ENCODE results near the gene SFT2D3. TPM values are rescaled to one million over a fixed set of nuclear protein-coding genes. Genes with fewer than 3 reads are reported as not detected.

The SFT2D3 gene
- total RNA-seq, 1 donor from 2014 or later = 5.0 TPM

DNA sequence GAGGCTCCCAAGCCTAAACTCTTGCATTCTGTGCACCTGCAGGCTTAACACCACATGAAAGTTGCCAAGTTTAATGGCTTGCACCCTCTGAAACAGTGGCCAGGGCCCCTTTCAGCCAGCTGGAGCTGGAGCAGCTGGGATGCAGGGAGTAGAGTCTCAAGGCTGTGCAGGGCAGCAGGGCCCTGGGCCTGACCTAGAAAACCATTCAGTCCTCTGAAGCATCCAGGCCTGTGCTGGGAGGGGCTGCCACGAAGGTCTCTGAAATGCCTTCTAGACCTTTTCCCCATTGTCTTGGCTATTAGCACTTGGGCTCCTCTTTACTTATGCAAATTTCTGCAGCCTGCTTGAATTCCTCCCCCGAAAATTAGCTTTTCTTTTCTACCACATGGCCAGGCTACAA lies 10.6 kb upstream of the SFT2D3 start:
- DNase-seq (ENCODE audit: low read depth) (no peak), FAIRE-seq (no peak)
- Histone ChIP-seq H3K27me3 (ENCODE audit: control insufficient read depth, insufficient read depth, low read length) (no peaks in the 10 kb centered on the region), H3K36me3 (ENCODE audit: control insufficient read depth, insufficient read depth, low read length) (no peaks in the 10 kb centered on the region), H3K4me3 (ENCODE audit: low read depth, low read length) (no peak overlapping the region)
- TF ChIP-seq, protein P1, sequence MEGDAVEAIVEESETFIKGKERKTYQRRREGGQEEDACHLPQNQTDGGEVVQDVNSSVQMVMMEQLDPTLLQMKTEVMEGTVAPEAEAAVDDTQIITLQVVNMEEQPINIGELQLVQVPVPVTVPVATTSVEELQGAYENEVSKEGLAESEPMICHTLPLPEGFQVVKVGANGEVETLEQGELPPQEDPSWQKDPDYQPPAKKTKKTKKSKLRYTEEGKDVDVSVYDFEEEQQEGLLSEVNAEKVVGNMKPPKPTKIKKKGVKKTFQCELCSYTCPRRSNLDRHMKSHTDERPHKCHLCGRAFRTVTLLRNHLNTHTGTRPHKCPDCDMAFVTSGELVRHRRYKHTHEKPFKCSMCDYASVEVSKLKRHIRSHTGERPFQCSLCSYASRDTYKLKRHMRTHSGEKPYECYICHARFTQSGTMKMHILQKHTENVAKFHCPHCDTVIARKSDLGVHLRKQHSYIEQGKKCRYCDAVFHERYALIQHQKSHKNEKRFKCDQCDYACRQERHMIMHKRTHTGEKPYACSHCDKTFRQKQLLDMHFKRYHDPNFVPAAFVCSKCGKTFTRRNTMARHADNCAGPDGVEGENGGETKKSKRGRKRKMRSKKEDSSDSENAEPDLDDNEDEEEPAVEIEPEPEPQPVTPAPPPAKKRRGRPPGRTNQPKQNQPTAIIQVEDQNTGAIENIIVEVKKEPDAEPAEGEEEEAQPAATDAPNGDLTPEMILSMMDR (IDR thresholded peaks at IDR 0.05; ENCODE audit: insufficient read depth, low read length, severe bottlenecking) = no peak

DNA sequence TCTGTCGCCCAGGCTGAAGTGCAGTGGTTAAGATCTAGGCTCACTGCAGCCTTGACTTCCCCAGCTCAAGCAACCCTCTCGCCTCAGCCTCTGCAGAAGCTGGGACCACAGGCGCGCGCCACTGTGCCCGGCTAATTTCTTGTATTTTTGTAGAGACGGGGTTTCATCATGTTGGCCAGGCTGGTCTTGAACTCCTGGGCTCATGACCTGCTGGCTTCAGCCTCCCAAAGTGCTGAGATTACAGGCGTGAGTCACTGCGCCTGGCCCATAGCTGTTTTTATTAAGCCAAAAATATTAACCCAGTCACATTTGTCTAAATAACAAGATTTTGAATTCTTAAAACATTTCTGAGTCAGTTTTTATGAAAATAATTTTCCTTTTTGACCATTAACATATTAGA lies 6.3 kb upstream of the SFT2D3 start:
- Histone ChIP-seq H3K4me3 (ENCODE audit: low read depth, low read length) (no peak overlapping the region), H3K36me3 (ENCODE audit: control insufficient read depth, insufficient read depth, low read length) (no peaks in the 10 kb centered on the region), H3K27me3 (ENCODE audit: control insufficient read depth, insufficient read depth, low read length) (no peaks in the 10 kb centered on the region)
- no peak for DNase-seq (ENCODE audit: low read depth)
- FAIRE-seq = no peak
- TF ChIP-seq, protein P1 (IDR thresholded peaks at IDR 0.05; ENCODE audit: insufficient read depth, low read length, severe bottlenecking) = no peak

DNA sequence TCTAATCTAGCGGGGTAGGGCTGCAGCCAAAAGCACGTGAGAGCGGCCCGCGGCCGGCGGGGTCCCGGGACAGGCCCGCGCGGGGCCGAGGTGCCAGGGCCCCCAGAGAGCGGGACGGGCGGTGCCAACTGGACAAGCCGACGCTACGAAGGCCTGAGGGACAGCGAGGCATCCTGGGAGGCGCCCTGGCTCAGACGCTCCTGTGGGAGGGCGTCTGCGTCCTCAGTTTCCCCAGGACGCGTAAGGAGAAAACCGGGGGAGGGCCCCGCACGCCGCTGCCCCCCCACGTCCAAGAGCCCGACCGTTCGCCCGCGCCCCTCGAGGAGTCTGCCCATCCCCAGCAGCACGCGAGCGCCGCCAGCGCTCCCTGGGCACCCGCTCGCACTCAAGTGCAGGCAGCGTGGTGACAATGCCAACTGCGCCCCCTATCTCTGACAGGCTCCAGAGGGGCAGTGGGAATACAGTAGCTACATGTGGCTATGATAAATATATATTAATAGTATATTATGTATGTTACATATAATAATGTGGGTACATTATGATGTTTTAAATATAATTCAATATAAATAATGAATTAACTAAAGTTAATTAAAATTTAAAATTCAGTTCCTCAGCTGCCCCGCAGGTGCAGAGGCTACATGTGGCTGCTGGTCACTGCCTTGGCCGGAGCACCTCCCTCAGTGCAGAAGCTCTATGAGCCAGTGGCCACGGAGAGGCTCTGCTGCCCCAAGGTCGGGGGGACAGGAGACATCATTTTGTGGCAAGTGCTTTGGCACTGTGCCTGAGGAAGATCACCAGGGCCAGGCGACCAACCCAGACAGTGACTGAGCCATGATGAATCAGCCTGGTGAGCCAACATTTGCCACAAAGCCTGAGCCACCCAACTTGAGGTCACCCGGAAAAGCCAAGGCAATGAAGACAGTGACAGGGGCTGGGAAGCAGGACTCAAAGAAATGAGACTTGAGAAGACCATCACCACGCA lies 5.5 kb upstream of the SFT2D3 start:
- Histone ChIP-seq H3K4me3 (ENCODE audit: low read depth, low read length) (peak overlapping the region; percentile 21), H3K36me3 (ENCODE audit: control insufficient read depth, insufficient read depth, low read length) (no peaks in the 10 kb centered on the region), H3K27me3 (ENCODE audit: control insufficient read depth, insufficient read depth, low read length) (no peaks in the 10 kb centered on the region)
- DNase-seq (ENCODE audit: low read depth) (peak; percentile 39), FAIRE-seq (no peak)
- TF ChIP-seq, protein P1 (IDR thresholded peaks at IDR 0.05; ENCODE audit: insufficient read depth, low read length, severe bottlenecking) = peak; percentile 42

DNA sequence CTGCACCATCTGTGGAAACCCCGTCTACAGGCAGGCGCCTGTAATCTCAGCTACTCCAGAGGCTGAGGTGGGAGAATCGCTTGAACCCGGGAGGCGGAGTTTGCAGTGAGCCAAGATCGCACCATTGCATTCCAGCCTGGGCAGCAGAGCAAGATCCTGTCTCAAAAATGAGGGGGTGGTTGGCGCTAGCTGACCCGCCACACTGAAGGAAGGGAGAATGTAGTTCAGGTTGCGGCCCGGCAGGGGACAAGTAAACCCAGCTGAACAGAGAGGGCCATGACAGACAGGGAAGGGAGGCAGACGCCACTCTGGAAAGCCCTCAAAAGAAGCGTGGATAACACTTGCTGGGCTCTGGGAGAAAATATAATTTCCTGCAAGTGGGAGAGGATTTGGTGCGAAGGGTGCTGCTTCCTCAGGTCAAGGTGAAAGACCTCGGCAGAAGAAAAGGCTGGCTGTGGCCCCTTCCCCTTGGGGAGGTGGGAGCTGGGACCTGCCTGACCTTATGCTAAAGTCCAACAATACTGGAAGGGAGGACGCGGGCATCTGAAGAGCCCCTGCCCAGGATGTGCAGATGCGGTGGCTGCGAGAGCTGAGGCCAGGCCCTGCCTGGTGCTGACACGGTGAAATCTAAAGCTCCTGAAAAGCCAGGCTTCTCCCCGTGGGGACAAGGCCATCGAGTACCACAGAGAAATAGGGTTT lies 3.7 kb upstream of the SFT2D3 start:
- Histone ChIP-seq H3K4me3 (ENCODE audit: low read depth, low read length) (no peak overlapping the region), H3K36me3 (ENCODE audit: control insufficient read depth, insufficient read depth, low read length) (no peaks in the 10 kb centered on the region), H3K27me3 (ENCODE audit: control insufficient read depth, insufficient read depth, low read length) (no peaks in the 10 kb centered on the region)
- no peak for FAIRE-seq
- TF ChIP-seq, protein P1 (IDR thresholded peaks at IDR 0.05; ENCODE audit: insufficient read depth, low read length, severe bottlenecking) = no peak
- no peak for DNase-seq (ENCODE audit: low read depth)

DNA sequence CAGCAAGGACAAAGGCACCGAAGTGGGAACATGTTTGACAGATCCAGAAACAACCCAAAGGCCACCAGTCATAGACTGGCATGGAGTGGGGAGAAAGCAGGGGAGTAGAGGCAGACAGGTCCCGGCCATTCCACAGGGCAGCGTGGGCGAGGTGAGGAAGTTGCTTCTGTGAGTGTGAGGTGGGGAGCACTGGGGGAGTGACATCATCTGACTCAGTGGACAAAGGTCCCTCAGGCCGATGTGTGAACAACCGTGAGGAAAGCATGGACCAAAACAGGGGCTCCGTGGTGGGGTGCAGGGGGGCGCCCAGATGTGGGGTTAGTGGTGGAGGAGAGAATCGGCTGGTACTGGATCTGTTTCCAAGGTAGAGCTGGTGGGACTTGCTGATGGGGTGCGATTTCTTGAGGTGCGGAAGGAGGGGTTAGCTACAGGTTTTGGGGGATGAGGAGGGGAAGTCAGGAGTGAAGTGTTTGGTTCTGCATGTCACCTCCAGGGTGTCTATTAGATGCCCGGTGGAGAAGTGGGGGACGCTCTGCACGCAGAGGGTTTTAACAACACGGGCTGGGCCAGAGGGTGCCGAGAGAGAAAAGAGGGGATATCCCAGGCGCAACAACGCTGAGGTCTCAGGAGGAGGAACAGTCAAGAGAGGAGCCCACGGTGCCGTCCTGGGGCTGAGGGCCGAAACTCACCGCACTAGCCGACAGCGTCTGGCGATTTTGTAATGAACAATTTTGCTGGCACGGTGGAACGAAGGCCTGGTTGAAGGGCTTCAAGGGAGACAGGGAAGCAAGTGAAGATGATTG lies 2.5 kb upstream of the SFT2D3 start:
- Histone ChIP-seq H3K4me3 (ENCODE audit: low read depth, low read length) (no peak overlapping the region), H3K36me3 (ENCODE audit: control insufficient read depth, insufficient read depth, low read length) (no peaks in the 10 kb centered on the region), H3K27me3 (ENCODE audit: control insufficient read depth, insufficient read depth, low read length) (no peaks in the 10 kb centered on the region)
- FAIRE-seq (no peak), DNase-seq (ENCODE audit: low read depth) (no peak)
- TF ChIP-seq, protein P1 (IDR thresholded peaks at IDR 0.05; ENCODE audit: insufficient read depth, low read length, severe bottlenecking) = no peak

Data from bronchial epithelial cell (primary cell).